NCI-H345 treated with DMSO at 0.1 percent for 48 hours (cell line): ENCODE data around the gene CXorf49.
"Not testable (repeated sequence)": the region's sequence is repeated elsewhere in the genome, so short reads cannot be mapped to it uniquely, and the experiment has no call there.

Experiments
- DNase-seq: peaks from one replicate; lab custom pipeline; 2025; ENCODE audit not compliant: unreplicated experiment; lab: John Stamatoyannopoulos, UW

CXorf49 gene

DNA sequence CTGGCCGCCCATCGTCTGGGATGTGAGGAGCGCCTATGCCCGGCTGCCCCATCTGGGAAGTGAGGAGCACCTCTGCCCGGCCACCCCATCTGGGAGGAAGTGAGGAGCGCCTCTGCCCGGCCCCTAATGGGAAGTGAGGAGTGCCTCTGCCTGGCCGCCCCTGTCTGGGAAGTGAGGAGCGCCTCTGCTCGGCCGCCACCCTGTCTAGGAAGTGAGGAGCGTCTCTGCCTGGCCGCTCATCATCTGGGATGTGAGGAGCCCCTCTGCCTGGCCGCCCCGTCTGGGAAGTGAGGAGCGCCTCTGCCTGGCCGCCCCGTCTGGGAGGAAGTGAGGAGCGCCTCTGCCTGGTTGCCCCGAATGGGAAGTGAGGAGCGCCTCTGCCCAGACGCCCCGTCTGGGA is 42.4 kb downstream of the CXorf49 start:
- not testable (repeated sequence) for DNase-seq

DNA sequence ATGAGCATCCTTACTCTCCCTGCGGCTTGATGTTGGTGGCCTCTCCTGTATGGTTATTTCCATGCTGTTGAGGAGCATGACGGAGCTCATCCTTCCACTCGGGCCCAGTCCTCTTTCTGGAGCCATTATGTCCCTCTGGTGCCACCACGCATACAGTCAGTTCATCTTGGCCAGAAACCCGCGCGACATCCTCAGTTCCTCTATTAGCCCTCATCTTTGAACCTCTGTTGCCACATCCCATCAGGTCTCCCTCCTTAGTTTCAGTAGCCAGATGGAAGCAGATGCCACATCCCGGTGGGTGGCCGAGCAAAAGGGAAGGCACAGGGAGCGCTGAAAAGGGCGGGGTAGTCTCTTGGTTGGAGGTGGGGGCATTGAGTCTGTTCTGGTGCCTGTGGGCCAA is 46.1 kb downstream of the CXorf49 start:
- no peak for DNase-seq

DNA sequence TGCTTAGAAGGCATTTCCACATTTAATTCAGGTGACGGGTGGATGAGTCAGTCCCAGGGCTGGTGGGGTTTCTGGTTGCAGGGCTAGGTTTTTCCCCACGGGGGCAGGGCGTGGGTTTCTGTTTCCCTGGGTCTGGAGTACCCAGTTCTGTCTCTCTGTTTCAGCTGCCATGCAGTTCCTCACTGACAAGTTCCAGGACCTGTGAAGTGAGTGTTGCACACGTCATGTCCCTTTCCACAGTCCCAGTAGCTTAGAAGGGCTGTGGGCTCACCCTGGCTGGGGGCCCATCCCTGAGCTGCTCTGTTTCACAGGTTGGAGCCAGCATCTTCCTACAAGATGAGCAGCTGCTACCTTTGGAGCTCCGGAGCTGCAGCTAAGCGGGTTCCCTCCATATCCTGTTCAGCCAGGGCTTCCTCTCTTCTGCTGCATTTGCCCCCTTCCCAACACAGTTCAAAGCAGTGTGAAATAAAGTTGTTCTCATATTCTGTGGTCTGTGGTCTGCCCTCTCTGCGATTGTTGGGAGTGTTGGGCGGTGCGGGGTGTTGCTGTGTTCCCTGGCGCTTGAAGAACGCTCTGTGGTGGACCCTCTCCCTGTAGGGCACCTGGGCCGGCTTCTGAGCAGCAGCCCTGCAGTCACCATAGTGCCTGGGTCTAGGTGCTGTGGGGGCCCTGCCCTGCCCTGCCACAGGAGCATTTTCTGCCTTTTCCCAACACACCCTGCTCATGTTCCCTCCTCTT is 46.9 kb downstream of the CXorf49 start:
- DNase-seq, result no peak

DNA sequence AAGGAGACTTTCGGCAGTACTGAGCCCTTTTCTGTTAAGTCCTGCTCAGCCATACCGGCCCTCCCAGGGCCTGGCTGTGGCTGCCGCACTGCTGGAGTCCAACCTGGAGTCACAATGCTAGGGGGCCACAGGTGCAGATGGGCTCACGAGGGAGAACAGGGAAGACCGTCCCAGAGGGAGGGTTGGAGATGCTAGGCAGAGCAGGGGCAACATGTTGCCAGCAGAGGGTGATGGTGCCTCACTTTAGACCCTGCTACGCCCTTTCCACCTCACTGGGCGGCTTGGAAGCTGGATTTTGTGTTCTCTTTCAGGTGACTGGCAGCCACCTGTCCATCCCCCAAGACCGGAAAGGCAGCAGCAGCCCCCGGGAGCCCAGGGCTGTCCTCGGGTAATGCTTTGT is 48.1 kb downstream of the CXorf49 start:
- DNase-seq, result not testable (repeated sequence)

DNA sequence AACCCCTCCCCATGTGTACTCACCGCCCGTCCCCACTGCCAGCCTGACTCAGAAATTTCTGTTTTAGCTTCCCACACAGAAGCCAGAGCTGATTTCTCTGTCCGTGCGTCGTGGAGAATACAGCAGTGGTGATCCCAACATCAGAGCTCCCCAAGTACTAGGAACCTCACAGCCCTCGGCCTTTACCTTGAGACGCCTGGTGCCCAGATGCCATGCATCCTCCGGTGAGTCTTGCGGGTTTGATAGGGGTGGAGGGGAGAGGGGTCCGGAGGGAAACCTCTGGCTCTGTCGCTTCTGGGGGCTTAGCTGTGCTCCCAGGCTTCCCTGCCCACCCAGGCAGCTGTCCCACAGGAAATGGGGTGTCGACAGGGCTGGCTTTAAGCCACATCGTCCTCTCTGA is 48.6 kb downstream of the CXorf49 start:
- DNase-seq, result no peak

DNA sequence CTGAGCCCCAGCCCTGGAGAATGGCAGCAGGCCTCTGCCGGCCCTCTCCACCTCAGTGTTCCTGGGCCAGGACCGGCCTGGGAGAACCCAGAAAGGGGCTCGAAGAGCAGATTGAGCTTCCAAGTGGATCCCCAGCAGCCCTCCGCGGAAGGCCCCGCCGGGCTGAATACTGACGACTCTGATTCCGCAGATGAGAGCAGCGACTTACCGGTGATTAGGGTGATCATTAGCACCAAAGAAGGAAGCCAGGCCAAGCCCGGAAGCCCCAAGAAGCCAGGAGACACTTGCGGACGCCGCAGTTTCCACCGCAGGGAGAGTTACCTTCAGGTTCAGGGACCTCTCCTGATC is 49.9 kb downstream of the CXorf49 start:
- no peak for DNase-seq

DNA sequence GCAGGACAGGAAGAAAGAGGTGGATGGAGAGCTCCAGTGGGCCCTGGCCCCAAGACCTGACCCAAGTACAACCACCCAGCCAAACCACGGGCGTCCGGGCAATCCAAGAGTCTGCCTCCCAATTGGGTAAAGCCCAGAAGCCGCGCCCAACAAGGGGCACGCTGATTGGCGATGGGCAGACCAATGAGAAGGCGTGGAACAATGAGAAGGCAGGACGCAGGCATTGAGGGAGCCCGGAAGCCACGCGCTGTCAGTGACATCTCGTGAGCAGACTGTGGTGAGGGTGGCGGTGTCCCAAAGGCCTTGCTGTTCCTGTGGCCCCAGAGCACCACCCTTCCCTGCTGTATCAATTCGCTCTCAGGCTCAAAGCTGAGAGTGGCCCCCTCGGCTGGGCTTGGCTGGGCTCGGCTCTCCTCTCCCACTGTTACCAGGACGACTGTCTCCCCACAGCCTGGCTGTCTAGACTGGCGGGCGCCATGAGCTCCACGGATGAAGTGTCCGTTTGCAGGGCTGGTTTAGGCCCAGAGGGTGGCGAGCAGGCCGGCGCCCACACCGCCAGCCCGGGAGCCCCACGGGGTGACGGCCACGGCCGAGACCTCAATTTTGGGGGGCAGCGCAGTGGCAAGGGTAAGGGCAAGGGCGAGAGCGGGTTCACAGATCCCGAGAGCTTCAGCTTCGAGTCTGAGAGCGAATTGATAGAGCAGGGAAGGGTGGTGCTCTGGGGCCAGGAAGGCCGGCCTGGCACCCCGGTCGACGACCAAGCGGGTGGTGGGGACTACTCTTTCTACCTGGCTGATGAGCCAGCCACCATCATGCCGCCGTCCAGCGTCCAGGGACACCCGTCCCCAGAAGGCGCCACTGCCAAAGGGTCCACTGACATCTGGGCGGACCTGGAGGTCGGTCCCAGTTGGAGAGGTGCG is 50.5 kb downstream of the CXorf49 start, which contains the start of gene LOC101059915:
TSS of gene LOC101059915 (plus strand) at position 219 of the 920 bp plus-strand sequence.
- no peak for DNase-seq

DNA sequence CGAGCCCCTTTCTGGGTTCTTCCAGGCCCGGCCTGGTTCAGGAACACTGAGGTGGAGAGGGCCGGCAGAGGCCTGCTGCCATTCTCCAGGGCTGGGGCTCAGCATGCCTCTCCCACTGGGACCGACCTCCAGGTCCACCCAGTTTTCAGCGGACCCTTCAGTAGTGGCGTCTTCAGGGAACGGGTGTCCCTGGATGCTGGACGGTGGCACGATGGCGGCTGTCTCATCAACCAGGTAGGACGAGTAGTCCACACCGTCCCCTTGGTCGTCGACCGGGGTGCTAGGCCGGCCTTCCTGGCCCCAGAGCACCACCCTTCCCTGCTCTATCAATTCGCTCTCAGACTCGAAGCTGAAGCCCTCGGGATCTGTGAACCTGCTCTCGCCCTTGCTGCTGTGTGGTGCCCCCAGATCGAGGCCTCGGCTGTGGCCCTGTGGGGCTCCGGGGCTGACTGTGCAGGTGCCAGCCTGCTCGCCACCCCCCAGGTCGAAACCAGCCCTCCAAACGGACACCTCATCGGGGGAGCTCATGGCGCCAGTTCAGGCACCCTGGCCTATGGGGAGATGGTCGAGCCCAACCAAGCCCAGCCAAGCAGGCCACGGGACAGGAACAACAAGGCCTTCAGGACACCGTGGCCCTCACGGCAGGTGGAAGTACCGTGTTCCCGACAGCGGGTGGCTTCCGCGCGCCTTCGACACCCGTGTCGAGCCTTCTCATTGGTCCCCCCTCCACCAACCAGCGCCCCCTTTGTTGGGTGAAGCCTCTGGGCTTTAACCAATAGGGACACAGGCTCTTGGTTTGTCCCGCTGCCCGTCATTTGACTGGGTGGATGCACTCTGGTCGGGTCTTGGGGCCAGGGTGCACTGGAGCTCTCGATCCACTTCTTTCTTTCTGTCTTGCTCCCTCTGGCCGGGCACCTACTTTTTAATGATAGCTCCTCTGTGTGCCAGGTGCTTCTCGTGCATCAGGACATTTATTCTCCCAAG is 51.6 kb downstream of the CXorf49 start:
- no peak for DNase-seq

DNA sequence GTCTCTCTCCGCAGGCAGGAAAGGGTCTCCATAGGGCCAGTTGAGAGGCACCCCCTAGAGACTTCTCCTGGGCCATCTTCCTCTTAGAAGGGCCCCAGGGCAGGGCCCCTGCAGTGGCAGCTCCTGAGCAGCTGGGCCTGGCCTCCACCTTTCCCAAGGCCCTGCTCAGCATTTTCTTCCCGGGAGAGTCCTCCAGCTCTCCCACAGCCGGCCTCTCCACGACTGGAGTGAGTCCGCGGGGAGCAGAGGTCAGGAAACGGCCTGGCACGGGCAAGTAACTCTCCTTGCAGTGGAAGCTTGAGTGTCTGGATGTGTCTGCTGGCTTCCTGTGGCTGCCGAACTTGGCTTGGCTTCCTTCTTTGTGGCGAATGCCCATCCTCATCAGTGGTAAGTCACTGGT is 52.3 kb downstream of the CXorf49 start:
- DNase-seq, result no peak

DNA sequence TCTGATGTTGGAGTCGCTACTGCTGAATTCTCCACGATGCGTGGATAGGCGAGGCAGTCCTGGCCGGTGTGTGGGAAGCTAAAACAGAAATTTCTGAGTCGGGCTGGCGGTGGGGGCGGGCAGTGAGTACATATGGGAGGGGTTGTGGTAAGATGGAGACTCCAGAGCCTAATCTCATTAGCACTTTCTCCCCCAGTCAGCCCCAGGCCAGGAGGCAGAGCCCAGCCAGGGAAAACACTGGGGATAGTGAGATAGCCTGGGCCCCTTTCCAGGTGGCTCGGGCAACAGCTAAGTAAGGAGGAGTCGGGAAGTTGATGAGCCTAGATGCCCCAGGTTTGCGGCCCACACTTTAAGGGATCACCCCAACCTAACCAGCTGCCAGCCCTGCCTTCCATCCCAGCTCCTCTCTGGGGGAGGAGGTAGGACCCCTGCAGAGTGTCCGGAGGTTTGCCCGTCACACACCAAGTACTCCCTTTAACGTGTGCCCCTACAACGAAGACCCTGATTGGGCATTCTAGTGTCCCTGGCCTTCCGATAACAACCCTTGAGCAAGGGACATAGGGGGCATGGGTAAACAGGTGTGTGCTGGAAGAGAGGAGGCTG is 53.1 kb downstream of the CXorf49 start:
- no peak for DNase-seq
